Stimulated activated CD8-positive, alpha-beta memory T cell treated with anti-CD3 and anti-CD28 coated beads, Interleukin-7, amount 100 ng/mL, for 48 hours (primary cell): ENCODE results near the gene SPP1.
"Not testable (repeated sequence)": the region's sequence is repeated elsewhere in the genome, so short reads cannot be mapped to it uniquely, and the experiment has no call there.

Source experiments
- DNase-seq, 2 donors: peaks; one replicate each; pipeline ENCODE4 v3.0.0-alpha.2; 2020; ENCODE audit warnings: low read depth in 1 of 2; ENCODE audit errors: extremely low read depth in 1 of 2

Gene SPP1

GRCh38 chr4:87985097-87985886 is 9.8 kb downstream of the SPP1 start:
- DNase-seq: peak in 1 of 2 donors; percentile 25

- DNase-seq: no peak
These were observed 10.3 kb downstream of the SPP1 start for GRCh38 chr4:87985887-87986200.

- no peak for DNase-seq
These were observed 11.0 kb downstream of the SPP1 start for GRCh38 chr4:87986508-87986907.

- no peak for DNase-seq
These were observed 14.3 kb downstream of the SPP1 start for GRCh38 chr4:87989765-87990164.

GRCh38 chr4:87995435-87995834 is 19.9 kb downstream of the SPP1 start:
- DNase-seq: no peak

- DNase-seq: not testable (repeated sequence)
These were observed 23.7 kb downstream of the SPP1 start for GRCh38 chr4:87999191-87999691.

- no peak for DNase-seq
These were observed 26.4 kb downstream of the SPP1 start for GRCh38 chr4:88001871-88002270.

GRCh38 chr4:88002786-88003185 is 27.3 kb downstream of the SPP1 start:
- no peak for DNase-seq

GRCh38 chr4:88003261-88003660 is 27.7 kb downstream of the SPP1 start:
- DNase-seq: no peak

GRCh38 chr4:88005076-88005475 is 29.6 kb downstream of the SPP1 start:
- DNase-seq: no peak

- no peak for DNase-seq
These were observed 30.4 kb downstream of the SPP1 start for GRCh38 chr4:88005946-88006345.

GRCh38 chr4:88006956-88007303 is 31.4 kb downstream of the SPP1 start:
- DNase-seq: no peak

- DNase-seq: peak; percentile 58 to 66
These were observed 32.0 kb downstream of the SPP1 start, which contains the start of gene PKD2 for GRCh38 chr4:88007304-88008121. TSS of gene PKD2 (plus strand) at chr4:88007635. CDS start at chr4:88007734, 99 bp downstream.

GRCh38 chr4:88008122-88008742 is 32.7 kb downstream of the SPP1 start:
- no peak for DNase-seq

- no peak for DNase-seq
These were observed 33.2 kb downstream of the SPP1 start for GRCh38 chr4:88008743-88009171.

- DNase-seq: no peak
These were observed 34.4 kb downstream of the SPP1 start for GRCh38 chr4:88009871-88010270.

GRCh38 chr4:88010966-88011365 is 35.5 kb downstream of the SPP1 start:
- DNase-seq: no peak

GRCh38 chr4:88012647-88013046 is 37.1 kb downstream of the SPP1 start:
- no peak for DNase-seq

GRCh38 chr4:88014386-88014905 is 38.9 kb downstream of the SPP1 start:
- DNase-seq: no peak

GRCh38 chr4:88015659-88016295 is 40.3 kb downstream of the SPP1 start:
- no peak for DNase-seq
